ENCODE data around the gene TXNDC5.
"Not testable (repeated sequence)": the region's sequence is repeated elsewhere in the genome, so short reads cannot be mapped to it uniquely, and the experiment has no call there.

Gene TXNDC5

DNA sequence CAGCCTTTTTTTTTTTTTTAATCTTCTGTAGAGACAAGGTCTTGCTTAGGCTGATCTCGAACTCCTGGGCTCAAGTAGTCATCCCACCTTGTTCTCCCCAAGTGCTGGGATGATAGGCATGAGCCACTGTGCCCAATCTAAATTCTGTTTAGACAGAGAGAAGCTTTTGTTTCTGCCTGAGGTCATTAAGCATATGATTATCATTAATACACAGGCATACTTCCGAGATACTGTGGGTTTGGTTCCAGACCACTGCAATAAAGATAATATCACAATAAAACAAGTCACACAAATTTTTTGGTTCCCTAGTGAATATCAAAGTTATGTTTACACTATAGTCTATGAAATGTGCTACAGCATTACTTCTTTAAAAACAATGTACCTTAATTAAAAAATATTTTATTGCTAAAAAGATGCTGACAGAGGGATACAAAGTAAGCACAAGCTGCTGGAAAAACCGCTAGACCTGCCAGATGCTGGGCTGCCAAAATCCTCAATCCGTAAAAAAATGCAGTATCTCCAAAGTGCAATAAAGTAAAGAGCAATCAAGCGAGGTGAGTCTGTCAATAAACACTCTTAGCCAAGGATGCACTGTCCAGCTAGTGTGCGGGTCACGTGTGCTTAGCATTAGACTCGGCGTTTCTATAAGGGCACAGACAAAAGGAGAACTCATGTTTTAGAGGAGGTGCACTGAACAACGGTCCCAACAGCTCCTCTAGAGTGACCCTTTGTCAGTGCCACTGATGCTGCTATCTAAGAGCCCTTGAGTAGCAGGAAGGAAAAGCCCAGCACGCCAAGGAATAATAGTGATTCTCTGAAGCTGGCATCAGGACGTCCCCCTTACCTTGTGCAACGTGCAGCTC lies 16.1 kb downstream of the TXNDC5 start:
- DNase-seq: no peak

GRCh38 chr6:7893342-7893741 lies 17.2 kb downstream of the TXNDC5 start:
- no peak for DNase-seq

DNA sequence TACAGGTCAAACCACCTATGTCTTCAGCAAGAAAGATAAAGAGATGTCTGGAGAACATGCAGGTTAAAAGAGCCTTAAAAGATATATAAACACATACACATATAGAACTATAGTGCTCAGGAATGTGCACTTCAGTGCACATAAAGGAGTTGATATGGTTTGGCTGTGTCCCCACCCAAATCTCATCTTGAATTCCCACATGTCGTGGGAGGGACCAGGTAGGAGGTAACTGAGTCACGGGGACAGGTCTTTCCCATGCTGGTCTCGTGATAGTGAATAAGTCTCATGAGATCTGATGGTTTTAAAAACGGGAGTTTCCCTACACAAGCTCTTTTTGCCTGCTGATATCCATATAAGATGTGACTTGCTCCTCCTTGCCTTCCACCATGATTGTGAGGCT lies 18.2 kb downstream of the TXNDC5 start:
- DNase-seq: not testable (repeated sequence)

GRCh38 chr6:7891078-7891872 lies 19.3 kb downstream of the TXNDC5 start:
- no peak for DNase-seq

DNA sequence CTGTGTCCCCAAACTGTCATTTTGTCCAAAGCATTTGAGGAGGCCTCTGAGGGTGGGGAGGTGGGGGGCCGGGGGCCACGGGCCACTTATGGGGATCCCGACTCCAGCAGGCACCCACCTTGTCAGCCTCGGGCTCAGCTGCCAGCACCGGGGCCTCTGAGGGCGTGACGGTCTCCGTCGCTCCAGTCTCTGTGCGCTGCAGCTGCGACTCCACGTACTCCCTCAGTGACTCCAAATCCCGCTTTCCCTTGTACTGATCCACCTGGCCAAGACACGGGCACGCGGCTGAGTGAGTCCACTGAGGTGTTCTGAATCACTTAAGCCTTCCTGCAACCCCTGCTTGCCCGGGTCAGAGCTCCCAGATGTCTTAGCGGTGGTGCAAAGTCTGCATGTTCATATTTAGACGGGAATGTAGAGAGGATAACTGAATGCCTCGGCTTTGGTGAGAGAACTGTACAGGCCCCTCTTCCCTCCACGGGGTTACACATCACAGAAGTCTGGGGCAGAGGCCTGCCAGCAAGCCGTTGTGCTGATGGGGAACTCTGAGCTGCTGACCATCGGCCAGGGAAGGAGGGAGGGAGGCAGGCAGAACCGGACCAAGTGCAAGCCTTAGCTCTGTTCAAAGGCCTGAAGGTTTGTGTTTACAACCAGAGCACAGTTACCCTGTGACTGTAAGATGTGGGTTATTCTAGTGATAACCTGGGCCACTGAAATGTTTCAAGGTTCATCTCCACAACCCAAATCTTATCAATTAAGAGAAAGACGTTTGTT lies 21.8 kb downstream of the TXNDC5 start:
- no peak for DNase-seq

- no peak for DNase-seq
These were observed 23.2 kb downstream of the TXNDC5 start for GRCh38 chr6:7887278-7887991.

GRCh38 chr6:7886132-7886531 lies 24.5 kb downstream of the TXNDC5 start:
- DNase-seq: no peak

DNA sequence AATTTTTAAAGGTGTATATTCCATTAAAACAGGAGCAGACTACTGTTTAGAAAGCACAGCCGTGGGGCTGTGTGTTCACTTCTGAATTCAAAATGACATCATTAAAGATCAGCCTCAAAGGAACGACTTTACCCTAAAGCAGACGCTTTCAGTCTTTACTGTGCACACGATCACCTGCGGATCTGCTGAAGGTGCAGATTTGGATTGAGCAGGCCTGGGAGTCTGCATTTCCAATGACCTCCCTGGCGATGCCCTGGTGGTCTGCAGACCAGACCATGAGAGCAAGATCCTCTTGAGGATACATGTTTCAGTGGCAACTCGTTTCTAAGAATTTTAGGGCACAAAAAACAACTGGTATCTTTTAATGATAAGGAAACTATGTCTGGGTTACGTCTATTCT lies 27.2 kb downstream of the TXNDC5 start:
- DNase-seq: no peak

DNA sequence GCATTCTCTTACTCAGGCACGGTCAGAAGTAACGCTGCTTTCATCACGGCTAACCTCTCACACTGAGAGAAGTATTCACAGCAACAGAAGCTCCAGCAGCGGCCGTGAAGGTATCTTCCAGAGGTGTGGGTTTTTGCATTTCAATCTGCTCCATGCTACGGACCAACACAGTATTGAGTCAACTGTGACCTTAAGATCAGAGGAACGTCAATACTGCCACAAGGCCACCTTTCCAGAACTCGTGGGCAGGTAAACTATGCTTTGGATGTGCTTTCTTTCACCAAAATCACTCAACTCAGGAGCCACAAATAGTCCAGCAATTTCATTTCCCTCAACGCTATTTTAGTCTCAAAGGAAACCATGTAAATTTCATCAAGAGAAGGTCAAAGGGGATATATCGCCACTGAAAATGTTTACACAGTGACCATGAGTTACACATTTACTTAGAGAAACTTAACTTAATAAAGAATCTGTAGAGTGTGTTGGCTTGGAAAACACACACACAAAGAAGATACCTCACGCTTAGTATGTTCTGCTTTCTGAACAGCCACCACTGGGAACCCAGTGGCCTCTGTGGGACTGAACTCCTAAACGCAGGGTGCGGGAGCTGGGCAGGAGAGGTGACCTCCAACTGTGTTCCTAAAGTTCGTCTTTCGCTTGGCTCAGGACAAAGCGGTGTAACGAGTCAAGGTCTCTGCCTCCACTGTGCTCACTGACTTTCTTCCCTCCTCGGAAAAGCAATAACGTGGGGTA lies 27.9 kb downstream of the TXNDC5 start:
- no peak for DNase-seq

- DNase-seq: no peak
These were observed 28.7 kb downstream of the TXNDC5 start for GRCh38 chr6:7881765-7882500.

DNA sequence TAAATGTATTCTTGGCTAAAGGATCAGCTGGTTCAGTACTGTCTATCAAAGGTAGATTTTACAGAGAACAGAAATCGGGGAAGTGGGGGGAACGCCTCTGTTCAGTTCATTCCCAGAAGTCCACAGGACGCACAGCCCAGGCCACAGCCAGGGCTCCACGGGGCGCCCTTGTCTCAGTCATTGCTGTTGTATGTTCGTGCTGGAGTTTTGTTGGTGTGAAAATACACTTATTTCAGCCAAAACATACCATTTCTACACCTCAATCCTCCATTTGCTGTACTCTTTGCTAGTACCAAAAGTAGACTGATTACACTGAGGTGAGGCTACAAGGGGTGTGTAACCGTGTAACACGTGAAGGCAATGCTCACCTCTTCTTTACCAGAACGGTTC lies 29.9 kb downstream of the TXNDC5 start:
- no peak for DNase-seq

- DNase-seq: no peak
These were observed 30.4 kb downstream of the TXNDC5 start for GRCh38 chr6:7879980-7880717.

DNA sequence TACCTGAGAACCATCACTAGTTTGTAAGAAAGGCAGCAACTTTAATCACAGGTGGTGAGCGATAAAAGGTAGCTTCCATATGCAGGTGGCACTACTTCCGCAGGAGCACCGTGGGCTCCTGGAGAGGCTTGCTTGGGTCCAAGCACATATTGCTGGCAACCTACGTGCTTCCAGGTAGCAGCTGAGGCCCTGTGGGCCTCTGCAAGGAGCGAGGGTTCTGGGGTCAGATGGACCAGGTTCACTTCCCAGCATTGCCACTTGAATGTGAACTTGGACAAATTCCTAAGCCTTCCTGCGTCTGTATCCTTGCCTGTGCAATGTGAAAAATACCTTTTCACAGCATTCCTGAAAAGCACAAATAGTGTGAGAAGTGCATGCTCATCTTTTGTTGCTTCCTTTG lies 31.0 kb downstream of the TXNDC5 start:
- no peak for DNase-seq

GRCh38 chr6:7879043-7879442 lies 31.5 kb downstream of the TXNDC5 start:
- no peak for DNase-seq

GRCh38 chr6:7878401-7878964 lies 32.1 kb downstream of the TXNDC5 start:
- DNase-seq: no peak

DNA sequence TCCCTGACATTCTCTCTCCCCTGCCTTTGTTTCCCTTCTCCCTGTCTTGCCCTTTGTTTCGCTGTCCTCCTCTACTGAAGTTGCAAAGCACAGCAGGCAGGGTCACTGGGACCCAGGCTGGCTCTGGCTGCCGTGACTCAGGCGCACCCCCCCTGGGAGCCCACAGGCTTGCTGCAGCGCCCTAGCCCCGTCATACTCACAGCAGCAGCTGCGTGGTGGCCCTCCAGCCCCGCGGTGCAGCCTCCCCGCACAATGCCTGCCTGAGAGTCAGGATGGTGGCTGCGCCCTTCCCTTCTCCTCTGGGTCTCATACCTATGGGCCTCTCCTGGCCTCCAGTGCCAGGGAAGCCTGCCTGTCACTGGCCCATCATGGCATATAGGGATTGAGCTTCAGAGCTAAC lies 41.7 kb downstream of the TXNDC5 start:
- DNase-seq: no peak

- DNase-seq: no peak
These were observed 44.1 kb downstream of the TXNDC5 start for GRCh38 chr6:7866526-7866925.

- no peak for DNase-seq
These were observed 44.8 kb downstream of the TXNDC5 start for GRCh38 chr6:7865781-7866180.

GRCh38 chr6:7859591-7859990 lies 51.0 kb downstream of the TXNDC5 start:
- DNase-seq: no peak

DNA sequence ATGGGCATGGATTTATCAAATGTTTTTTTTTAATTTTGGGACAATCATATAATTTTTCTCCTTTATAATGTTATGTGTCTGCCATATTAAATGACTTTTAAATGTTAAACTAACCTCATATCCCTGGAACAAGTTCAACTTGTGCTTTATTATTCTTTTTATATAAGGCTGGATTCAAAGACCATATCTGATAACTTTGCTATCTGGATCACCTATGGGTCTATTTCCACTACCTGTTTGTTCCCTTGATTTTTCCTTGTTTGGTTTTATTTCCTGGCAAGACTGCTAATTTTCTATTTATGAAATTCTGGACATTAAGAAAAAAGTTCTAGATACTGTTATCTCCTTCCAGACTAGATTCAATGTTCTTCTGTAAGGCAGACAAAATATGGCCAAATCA lies 58.8 kb downstream of the TXNDC5 start:
- DNase-seq: no peak

Data from NCI-H2171 (cell line).